ENCODE measurements around the gene CDK17.

The CDK17 gene

DNA sequence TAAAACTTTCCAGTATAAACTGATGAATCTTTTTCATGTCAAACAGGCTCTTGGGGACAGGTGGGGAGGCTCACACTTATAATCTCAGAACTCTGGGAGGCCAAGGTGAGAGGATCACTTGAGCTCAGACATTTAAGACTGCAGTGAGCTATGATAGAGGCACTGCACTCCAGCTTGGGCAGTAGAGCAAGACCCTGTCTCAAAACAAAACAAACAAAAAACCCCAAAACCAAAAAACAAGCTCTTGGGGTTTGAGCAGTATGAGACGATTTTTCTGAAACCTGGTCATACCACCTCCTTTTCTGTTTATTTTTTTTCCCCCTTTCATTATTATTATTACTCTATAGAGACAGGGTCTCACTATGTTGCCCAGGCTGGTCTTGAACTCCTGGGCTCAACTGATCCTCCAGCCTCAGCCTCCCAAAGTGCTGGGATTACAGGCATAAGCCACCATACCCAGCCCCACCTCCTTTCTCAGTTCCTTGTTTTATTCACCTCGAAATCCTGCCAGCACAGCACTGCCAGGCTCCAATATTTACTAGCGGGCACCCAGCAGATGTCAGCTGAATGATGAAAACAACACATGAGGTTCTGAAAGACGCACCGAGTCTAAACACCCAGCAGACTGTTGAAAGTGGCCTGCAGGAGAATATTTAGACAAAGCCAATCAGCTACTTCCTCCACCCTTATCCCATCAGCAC, 19.5 kb upstream of the CDK17 start:
- TF ChIP-seq TAF1 (IDR thresholded peaks at IDR 0.05; ENCODE audit: borderline replicate concordance, insufficient read depth, low read length) (no peak), FOXP2 (optimal IDR thresholded peaks at IDR 0.05; ENCODE audit: borderline replicate concordance, extremely low read depth, extremely low read length, insufficient read depth) (no peak), POLR2AphosphoS5 (IDR thresholded peaks at IDR 0.05; ENCODE audit: low read depth, low read length) (no peak), SIN3A (IDR thresholded peaks at IDR 0.05; ENCODE audit: borderline replicate concordance, insufficient read depth, low read length) (no peak), REST (IDR thresholded peaks at IDR 0.05; ENCODE audit: insufficient read depth in 1 of 2, low read depth in 2 of 2, low read length in 2 of 2) (no peak)

DNA sequence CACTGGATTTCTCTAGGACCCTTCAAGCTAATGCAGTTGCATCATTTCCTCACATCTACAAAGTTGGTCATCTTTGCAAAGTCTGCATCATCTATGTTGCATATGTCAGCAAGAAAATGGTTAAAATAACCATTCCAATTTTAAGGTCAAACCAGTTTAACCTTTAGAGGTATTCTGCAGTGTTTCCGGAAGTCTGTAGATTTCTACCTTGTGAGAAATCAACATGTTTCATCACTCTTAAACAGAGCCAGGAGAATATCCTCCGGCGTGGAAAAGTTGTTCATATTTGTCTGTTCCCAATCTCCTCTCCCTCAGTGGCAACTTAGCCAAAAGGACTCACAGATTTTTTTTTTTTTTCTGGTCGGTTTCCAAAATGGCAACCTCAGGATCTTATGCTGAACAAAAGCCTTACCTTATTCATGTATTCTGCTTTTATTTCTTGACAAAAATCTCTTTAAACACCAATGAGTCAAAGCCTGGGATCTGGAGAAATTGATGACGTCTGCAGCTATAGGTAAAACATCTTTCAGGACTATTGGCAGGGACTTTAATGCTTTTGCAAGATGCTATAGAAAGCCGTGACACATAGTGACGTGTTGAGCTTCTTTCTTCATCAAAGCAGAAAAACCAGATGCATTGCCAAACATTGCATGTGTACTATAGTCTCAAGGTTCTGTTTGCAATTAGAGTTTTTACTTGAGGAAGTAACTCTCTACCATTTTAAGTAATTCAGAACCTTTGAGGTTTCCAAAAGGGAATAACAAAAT, 16.0 kb upstream of the CDK17 start:
- TF ChIP-seq TAF1 (IDR thresholded peaks at IDR 0.05; ENCODE audit: borderline replicate concordance, insufficient read depth, low read length) (no peak), POLR2AphosphoS5 (IDR thresholded peaks at IDR 0.05; ENCODE audit: low read depth, low read length) (no peak), REST (IDR thresholded peaks at IDR 0.05; ENCODE audit: insufficient read depth in 1 of 2, low read depth in 2 of 2, low read length in 2 of 2) (no peak), SIN3A (IDR thresholded peaks at IDR 0.05; ENCODE audit: borderline replicate concordance, insufficient read depth, low read length) (no peak), FOXP2 (optimal IDR thresholded peaks at IDR 0.05; ENCODE audit: borderline replicate concordance, extremely low read depth, extremely low read length, insufficient read depth) (no peak)

GRCh38 chr12:96414637-96415036, 14.4 kb upstream of the CDK17 start:
- TF ChIP-seq FOXP2 (optimal IDR thresholded peaks at IDR 0.05; ENCODE audit: borderline replicate concordance, extremely low read depth, extremely low read length, insufficient read depth) (no peak), REST (IDR thresholded peaks at IDR 0.05; ENCODE audit: insufficient read depth in 1 of 2, low read depth in 2 of 2, low read length in 2 of 2) (no peak), SIN3A (IDR thresholded peaks at IDR 0.05; ENCODE audit: borderline replicate concordance, insufficient read depth, low read length) (no peak), POLR2AphosphoS5 (IDR thresholded peaks at IDR 0.05; ENCODE audit: low read depth, low read length) (no peak), TAF1 (IDR thresholded peaks at IDR 0.05; ENCODE audit: borderline replicate concordance, insufficient read depth, low read length) (no peak)

- TF ChIP-seq SIN3A (IDR thresholded peaks at IDR 0.05; ENCODE audit: borderline replicate concordance, insufficient read depth, low read length): no peak
- no peak for TF ChIP-seq REST (IDR thresholded peaks at IDR 0.05; ENCODE audit: insufficient read depth in 1 of 2, low read depth in 2 of 2, low read length in 2 of 2)
- TF ChIP-seq FOXP2 (optimal IDR thresholded peaks at IDR 0.05; ENCODE audit: borderline replicate concordance, extremely low read depth, extremely low read length, insufficient read depth): no peak
- no peak for TF ChIP-seq POLR2AphosphoS5 (IDR thresholded peaks at IDR 0.05; ENCODE audit: low read depth, low read length)
- TF ChIP-seq TAF1 (IDR thresholded peaks at IDR 0.05; ENCODE audit: borderline replicate concordance, insufficient read depth, low read length): no peak
Observed at GRCh38 chr12:96412431-96412830, 12.2 kb upstream of the CDK17 start.
